Ectodermal cell (in vitro differentiated cells): ENCODE data around the gene RGS18.
"Not testable (repeated sequence)": the region's sequence is repeated elsewhere in the genome, so short reads cannot be mapped to it uniquely, and the experiment has no call there.

Source experiments
- H3K27ac ChIP-seq: 2 replicates; pipeline ENCODE4 v1.7.0; 2013; ENCODE audit warnings: mild to moderate bottlenecking, low read depth, low read length; ENCODE audit not compliant: insufficient read depth, poor library complexity, severe bottlenecking
- H3K27me3 ChIP-seq: 2 replicates; pipeline ENCODE4 v1.7.0; 2013; ENCODE audit warnings: mild to moderate bottlenecking, low read length; ENCODE audit not compliant: insufficient read depth, control insufficient read depth, poor library complexity, severe bottlenecking
- H3K36me3 ChIP-seq: one replicate; pipeline ENCODE4 v1.7.0; 2013; ENCODE audit warnings: low read length; ENCODE audit not compliant: control insufficient read depth, insufficient read depth
- H3K4me1 ChIP-seq: one replicate; pipeline ENCODE4 v1.7.0; 2013; ENCODE audit warnings: low read length; ENCODE audit not compliant: control insufficient read depth, insufficient read depth
- H3K4me3 ChIP-seq: 2 replicates; pipeline ENCODE4 v1.7.0; 2013; ENCODE audit warnings: low read depth, low read length, control low read depth; ENCODE audit not compliant: insufficient read depth
- H3K9me3 ChIP-seq: 2 replicates; pipeline ENCODE4 v1.7.0; 2013; ENCODE audit warnings: mild to moderate bottlenecking, low read length, moderate library complexity; ENCODE audit not compliant: control insufficient read depth
- WGBS, 2 experiments: methylation state at CpG; one replicate each; pipeline ENCODE4 v1.1.7; 2013; ENCODE audit warnings: missing lambda C conversion rate in 2 of 2; 5-methylcytosine and 5-hydroxymethylcytosine counted together

RGS18 gene

GRCh38 chr1:192161976-192162375 lies 3.7 kb downstream of the RGS18 start:
- no CpG with 5 or more reads among the region's 1 CpG for WGBS, 2 experiments
- H3K9me3 ChIP-seq: no peaks in the 10 kb centered on the region
- H3K36me3 ChIP-seq: no peaks in the 10 kb centered on the region
- no peaks in the 10 kb centered on the region for H3K4me1 ChIP-seq
- H3K27me3 ChIP-seq: no peaks in the 10 kb centered on the region
- no peak overlapping the region for H3K4me3 ChIP-seq
- H3K27ac ChIP-seq: no peak overlapping the region

GRCh38 chr1:192162376-192162775 lies 4.1 kb downstream of the RGS18 start:
- H3K36me3 ChIP-seq: no peaks in the 10 kb centered on the region
- H3K9me3 ChIP-seq: no peaks in the 10 kb centered on the region
- 94 to 95% methylated on average over 4 to 5 of the region's 5 CpGs for WGBS, 2 experiments
- no peaks in the 10 kb centered on the region for H3K4me1 ChIP-seq
- H3K4me3 ChIP-seq: no peak overlapping the region
- no peaks in the 10 kb centered on the region for H3K27me3 ChIP-seq
- H3K27ac ChIP-seq: no peak overlapping the region

- not testable (repeated sequence) for H3K4me1 ChIP-seq, H3K9me3 ChIP-seq, H3K36me3 ChIP-seq, H3K27me3 ChIP-seq, H3K4me3 ChIP-seq, H3K27ac ChIP-seq
- WGBS, 2 experiments: 84 to 87% methylated on average over 7 of the region's 7 CpGs
These were observed 6.7 kb downstream of the RGS18 start for GRCh38 chr1:192165002-192165401.

GRCh38 chr1:192167011-192167410 lies 8.7 kb downstream of the RGS18 start:
- no peak overlapping the region for H3K4me3 ChIP-seq
- 88 to 92% methylated on average over 1 of the region's 1 CpG for WGBS, 2 experiments
- H3K27me3 ChIP-seq: no peaks in the 10 kb centered on the region
- H3K9me3 ChIP-seq: no peaks in the 10 kb centered on the region
- no peak overlapping the region for H3K27ac ChIP-seq
- no peaks in the 10 kb centered on the region for H3K4me1 ChIP-seq
- H3K36me3 ChIP-seq: no peaks in the 10 kb centered on the region

GRCh38 chr1:192167911-192168700 lies 9.8 kb downstream of the RGS18 start:
- Histone ChIP-seq H3K9me3 (no peaks in the 10 kb centered on the region), H3K27me3 (no peaks in the 10 kb centered on the region), H3K27ac (no peak overlapping the region), H3K4me3 (no peak overlapping the region), H3K4me1 (no peaks in the 10 kb centered on the region), H3K36me3 (no peaks in the 10 kb centered on the region)
- 98 to 100% methylated on average over 1 to 3 of the region's 3 CpGs for WGBS, 2 experiments

GRCh38 chr1:192168964-192169363 lies 10.7 kb downstream of the RGS18 start:
- H3K4me3 ChIP-seq: no peak overlapping the region
- 93 to 100% methylated on average over 1 to 4 of the region's 4 CpGs for WGBS, 2 experiments
- no peaks in the 10 kb centered on the region for H3K36me3 ChIP-seq
- H3K27me3 ChIP-seq: no peaks in the 10 kb centered on the region
- no peaks in the 10 kb centered on the region for H3K4me1 ChIP-seq
- no peaks in the 10 kb centered on the region for H3K9me3 ChIP-seq
- no peak overlapping the region for H3K27ac ChIP-seq

- no peak overlapping the region for H3K27ac ChIP-seq
- WGBS, 2 experiments: 82 to 88% methylated on average over 6 of the region's 6 CpGs
These were observed 12.1 kb downstream of the RGS18 start for GRCh38 chr1:192170196-192170984.

GRCh38 chr1:192171123-192171522 lies 12.9 kb downstream of the RGS18 start:
- Histone ChIP-seq H3K9me3 (no peaks in the 10 kb centered on the region), H3K27me3 (no peaks in the 10 kb centered on the region), H3K27ac (no peak overlapping the region), H3K4me1 (no peaks in the 10 kb centered on the region), H3K4me3 (no peak overlapping the region), H3K36me3 (no peaks in the 10 kb centered on the region)
- 94 to 96% methylated on average over 3 of the region's 3 CpGs for WGBS, 2 experiments

More at GRCh38 chr1:192170196-192170984, 12.1 kb downstream of the RGS18 start:
- no peak overlapping the region for H3K4me3 ChIP-seq
- no peaks in the 10 kb centered on the region for H3K36me3 ChIP-seq
- H3K9me3 ChIP-seq: no peaks in the 10 kb centered on the region
- no peaks in the 10 kb centered on the region for H3K4me1 ChIP-seq
- no peaks in the 10 kb centered on the region for H3K27me3 ChIP-seq

- no peak overlapping the region for H3K27ac ChIP-seq
- no peaks in the 10 kb centered on the region for H3K4me1 ChIP-seq
- no peak overlapping the region for H3K4me3 ChIP-seq
- H3K27me3 ChIP-seq: no peaks in the 10 kb centered on the region
- WGBS, 2 experiments: 87 to 94% methylated on average over 2 of the region's 2 CpGs
- no peaks in the 10 kb centered on the region for H3K36me3 ChIP-seq
- H3K9me3 ChIP-seq: no peaks in the 10 kb centered on the region
These were observed 17.7 kb downstream of the RGS18 start for GRCh38 chr1:192175971-192176370.

GRCh38 chr1:192183788-192184187 lies 25.5 kb downstream of the RGS18 start:
- no peaks in the 10 kb centered on the region for H3K36me3 ChIP-seq
- no peaks in the 10 kb centered on the region for H3K4me1 ChIP-seq
- H3K27ac ChIP-seq: no peak overlapping the region
- H3K9me3 ChIP-seq: no peaks in the 10 kb centered on the region
- no peak overlapping the region for H3K4me3 ChIP-seq
- WGBS, 2 experiments: 83 to 100% methylated on average over 1 of the region's 1 CpG
- H3K27me3 ChIP-seq: no peaks in the 10 kb centered on the region
